PC-3 (cell line): ENCODE results near the gene MSL3B.

ENCODE experiments used
- EZH2phosphoT487 ChIP-seq: fragments of 300-600 bp; sonication (generic); IDR thresholded peaks from 2 replicates; pipeline ENCODE4 v1.6.1; 2018; ENCODE audit warnings: mild to moderate bottlenecking, antibody characterized with exemption, low read length, borderline replicate concordance
- TF ChIP-seq, protein P1 (sequence below): fragments of 300-600 bp; sonication (generic); conservative IDR thresholded peaks from 2 replicates; pipeline ENCODE4 v1.5.1; 2017; ENCODE audit warnings: antibody characterized with exemption, low read depth, mild to moderate bottlenecking, low read length

DNA sequence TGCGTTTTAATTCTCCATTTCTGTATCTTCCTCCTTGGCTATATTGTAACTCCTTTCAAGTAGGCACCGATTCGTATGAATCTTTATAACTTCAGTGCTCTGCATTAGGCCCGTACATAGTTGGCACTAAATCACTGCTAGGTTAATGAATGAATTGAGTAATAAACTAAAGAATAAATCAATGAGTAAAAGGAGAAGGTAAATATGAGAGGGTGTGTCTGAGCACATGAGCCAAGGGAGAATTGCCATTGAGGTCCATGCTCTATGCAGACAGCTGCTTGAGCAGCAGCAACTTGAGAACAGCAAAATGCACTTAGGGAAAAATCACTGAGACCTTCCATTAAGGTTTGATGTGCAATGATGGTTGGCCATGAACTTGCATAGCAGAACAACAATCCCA is 37.8 kb upstream of the MSL3B start:
- TF ChIP-seq EZH2phosphoT487 = no peak
- TF ChIP-seq, protein P1, sequence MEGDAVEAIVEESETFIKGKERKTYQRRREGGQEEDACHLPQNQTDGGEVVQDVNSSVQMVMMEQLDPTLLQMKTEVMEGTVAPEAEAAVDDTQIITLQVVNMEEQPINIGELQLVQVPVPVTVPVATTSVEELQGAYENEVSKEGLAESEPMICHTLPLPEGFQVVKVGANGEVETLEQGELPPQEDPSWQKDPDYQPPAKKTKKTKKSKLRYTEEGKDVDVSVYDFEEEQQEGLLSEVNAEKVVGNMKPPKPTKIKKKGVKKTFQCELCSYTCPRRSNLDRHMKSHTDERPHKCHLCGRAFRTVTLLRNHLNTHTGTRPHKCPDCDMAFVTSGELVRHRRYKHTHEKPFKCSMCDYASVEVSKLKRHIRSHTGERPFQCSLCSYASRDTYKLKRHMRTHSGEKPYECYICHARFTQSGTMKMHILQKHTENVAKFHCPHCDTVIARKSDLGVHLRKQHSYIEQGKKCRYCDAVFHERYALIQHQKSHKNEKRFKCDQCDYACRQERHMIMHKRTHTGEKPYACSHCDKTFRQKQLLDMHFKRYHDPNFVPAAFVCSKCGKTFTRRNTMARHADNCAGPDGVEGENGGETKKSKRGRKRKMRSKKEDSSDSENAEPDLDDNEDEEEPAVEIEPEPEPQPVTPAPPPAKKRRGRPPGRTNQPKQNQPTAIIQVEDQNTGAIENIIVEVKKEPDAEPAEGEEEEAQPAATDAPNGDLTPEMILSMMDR = no peak
